GM12878 (cell line): ENCODE measurements around the gene MEF2D. TPM values are rescaled to one million over a fixed set of nuclear protein-coding genes. Genes with fewer than 3 reads are reported as not detected.

Source experiments
- ATAC-seq: fragments of 200-7000 bp; cut with Tn5 transposase; 3 replicates; pipeline ENCODE4 v1.9.1; 2020; ENCODE audit warnings: mild to moderate bottlenecking, moderate library complexity
- BruUV-seq: library from RNA; stranded (reverse); fragments of 400-500 nt; replicated peaks from 2 replicates; lab custom pipeline; 2021; lab: Mats Ljungman, UMichigan
- CTCF ChIA-PET: fragments of 300-600 bp; sonication (Branson Sonifier 250); formaldehyde crosslinking; extraction: SDS; loops from one replicate; lab custom pipeline; 2021; ENCODE audit warnings: inconsistent platforms; lab: Yijun Ruan, JAX
- POLR2A ChIA-PET: fragments of 350-600 bp; formaldehyde crosslinking; extraction: SDS; loops from one replicate; lab custom pipeline; 2021; ENCODE audit warnings: inconsistent platforms; lab: Charles Lee
- RAD21 ChIA-PET: fragments of 300-600 bp; sonication (Branson Sonifier 250); formaldehyde crosslinking; loops from one replicate; lab custom pipeline; 2023; ENCODE audit warnings: antibody characterized with exemption; ENCODE audit not compliant: unreplicated experiment; lab: Charles Lee
- SMC1A ChIA-PET: fragments of 300-600 bp; sonication (Branson Sonifier 250); formaldehyde crosslinking; loops from one replicate; lab custom pipeline; 2023; ENCODE audit not compliant: unreplicated experiment, uncharacterized antibody; lab: Charles Lee
- DNase-seq: peaks from one replicate; pipeline ENCODE4 v3.0.0-alpha.2; 2011; ENCODE audit warnings: low read depth, low spot score
- FAIRE-seq: peaks from 3 replicates; lab custom pipeline; 2011; peaks lifted over from hg19 to GRCh38; lab: Jason Lieb, UNC
- H2AFZ ChIP-seq: 2 replicates; pipeline ENCODE4 v1.6.0; 2011; ENCODE audit warnings: low read depth, low read length, control low read depth; ENCODE audit not compliant: control insufficient read depth
- H3K27ac ChIP-seq: 2 replicates; pipeline ENCODE4 v1.5.1; 2011; ENCODE audit warnings: control low read depth; ENCODE audit not compliant: control insufficient read depth, insufficient read depth
- H3K27me3 ChIP-seq, 2 experiments: replicated peaks in 1 of 2; 2 replicates each; pipeline versions ENCODE4 v1.6.0 to v1.6.1; 2011; ENCODE audit warnings: low read length in 1 of 2; ENCODE audit not compliant: control insufficient read depth in 2 of 2, insufficient read depth in 2 of 2
- H3K36me3 ChIP-seq, 2 experiments: 2 replicates each; pipeline ENCODE4 v1.5.1; 2011; ENCODE audit warnings: low read length in 1 of 2; ENCODE audit not compliant: control insufficient read depth in 2 of 2, insufficient read depth in 2 of 2
- H3K4me1 ChIP-seq: 2 replicates; pipeline ENCODE4 v1.6.1; 2011; ENCODE audit warnings: mild to moderate bottlenecking, low read length, moderate library complexity, mixed read lengths; ENCODE audit not compliant: control insufficient read depth, insufficient read depth
- H3K4me2 ChIP-seq: 2 replicates; pipeline ENCODE4 v1.6.0; 2011; ENCODE audit warnings: control low read depth; ENCODE audit not compliant: control insufficient read depth, insufficient read depth
- H3K4me3 ChIP-seq: fragments of 200-600 bp; sonication (generic); 2 replicates; pipeline ENCODE4 v1.5.1; 2016
- H3K79me2 ChIP-seq: 2 replicates; pipeline ENCODE4 v1.6.0; 2011; ENCODE audit warnings: low read length; ENCODE audit not compliant: control insufficient read depth, insufficient read depth
- H3K9ac ChIP-seq: 2 replicates; pipeline ENCODE4 v1.8.0; 2011; ENCODE audit warnings: low read length, control low read depth, mixed read lengths; ENCODE audit not compliant: control insufficient read depth, insufficient read depth
- H3K9me3 ChIP-seq: replicated peaks from 3 replicates; pipeline ENCODE4 v1.5.1; 2011; ENCODE audit warnings: mild to moderate bottlenecking, low read length; ENCODE audit not compliant: control insufficient read depth, insufficient read depth
- H4K20me1 ChIP-seq: 2 replicates; pipeline ENCODE4 v1.6.0; 2011; ENCODE audit not compliant: control insufficient read depth, insufficient read depth
- BRCA1 ChIP-seq: IDR thresholded peaks from 2 replicates; pipeline ENCODE4 v1.6.1; 2011; ENCODE audit warnings: low read depth, low read length, improper control_type of control experiment
- FOXM1 ChIP-seq: IDR thresholded peaks from 2 replicates; pipeline ENCODE4 v1.6.1; 2012; ENCODE audit warnings: low read depth, mild to moderate bottlenecking, inconsistent platforms, low read length, moderate library complexity
- HDGF ChIP-seq: fragments of 450-650 bp; IDR thresholded peaks from 2 replicates; pipeline ENCODE4 v1.6.1; 2016; ENCODE audit warnings: antibody characterized with exemption
- KLF5 ChIP-seq: fragments of 450-650 bp; IDR thresholded peaks from 2 replicates; pipeline ENCODE4 v1.6.1; 2014; ENCODE audit warnings: mild to moderate bottlenecking; ENCODE audit not compliant: partially characterized antibody
- NFIC ChIP-seq: IDR thresholded peaks from 2 replicates; pipeline ENCODE4 v1.6.1; 2012; ENCODE audit warnings: low read depth, mild to moderate bottlenecking, inconsistent platforms, low read length, moderate library complexity
- NFXL1 ChIP-seq: fragments of 450-650 bp; IDR thresholded peaks from 2 replicates; pipeline ENCODE4 v1.6.1; 2017; ENCODE audit warnings: antibody characterized with exemption, mild to moderate bottlenecking, borderline replicate concordance
- PAX5 ChIP-seq: IDR thresholded peaks from 2 replicates; pipeline ENCODE4 v1.6.1; 2011; ENCODE audit warnings: low read depth, low read length, borderline replicate concordance
- POLR2A ChIP-seq: IDR thresholded peaks from 2 replicates; pipeline ENCODE4 v1.6.1; 2011; ENCODE audit warnings: low read depth, mild to moderate bottlenecking, low read length
- RAD51 ChIP-seq: fragments of 450-650 bp; IDR thresholded peaks from 2 replicates; pipeline ENCODE4 v1.6.1; 2016; ENCODE audit warnings: moderate library complexity, mild to moderate bottlenecking, inconsistent platforms
- SP1 ChIP-seq: IDR thresholded peaks from one replicate; pipeline ENCODE4 v1.6.1; 2011; ENCODE audit warnings: low read depth, low read length
- YBX1 ChIP-seq: fragments of 450-650 bp; IDR thresholded peaks from 2 replicates; pipeline ENCODE4 v1.6.1; 2016; ENCODE audit warnings: antibody characterized with exemption
- ZNF622 ChIP-seq: fragments of 450-650 bp; IDR thresholded peaks from 2 replicates; pipeline ENCODE4 v1.6.1; 2017; ENCODE audit warnings: mild to moderate bottlenecking, inconsistent platforms
- WGBS: methylation state at CpG from one replicate; pipeline ENCODE4 v1.1.6; 2016; ENCODE audit warnings: low lambda C conversion rate; ENCODE audit not compliant: insufficient replicate concordance, insufficient coverage; ENCODE audit errors: missing lambda C conversion rate; 5-methylcytosine and 5-hydroxymethylcytosine counted together
- in situ Hi-C: fragments of 300-500 bp; cut with MboI; formaldehyde crosslinking; loops from 9 replicates; pipeline ENCODE4 v1.14.3; 2018; ENCODE audit warnings: mixed read lengths
- intact Hi-C: fragments of 100-400 bp; cut with micrococcal nuclease; formaldehyde crosslinking; loops from one replicate; pipeline ENCODE4 v1.14.2; 2022; ENCODE audit not compliant: unreplicated experiment
- polyA plus RNA-seq, 11 experiments: library from polyadenylated mRNA; depleted of rRNA in 4 of 11; unstranded in 6 of 11; stranded (reverse) in 5 of 11; fragments of >200 nt; fragmentation: Nextera tagmentation in 4 of 11; fragmentation: Illumina TruSeq in 1 of 11; extraction: Ambion mirVana in 4 of 11; extraction: Trizol in 1 of 11; gene quantifications; 1 replicate in 1 of 11; 2 replicates in 10 of 11; pipeline versions ENCODE4 v1.2.1 to v1.2.3, GENCODE V29; 2011 to 2016; ENCODE audit warnings: inconsistent platforms in 2 of 11, missing spikeins in 2 of 11, low read depth in 1 of 11
- total RNA-seq, 4 experiments: library from RNA; depleted of rRNA in 3 of 4; stranded (reverse); fragments of >200 nt in 3 of 4; fragmentation: Illumina TruSeq in 1 of 4; extraction: Trizol in 1 of 4; gene quantifications; 2 replicates each; pipeline versions ENCODE4 v1.2.1 to v1.2.3, GENCODE V29; 2013 to 2021
- TF ChIP-seq, protein P1 (sequence below): IDR thresholded peaks from 2 replicates; pipeline ENCODE4 v1.6.1; 2012; ENCODE audit warnings: low read depth, low read length, improper control_type of control experiment
- TF ChIP-seq, protein P2 (sequence below): fragments of 450-650 bp; IDR thresholded peaks from 2 replicates; pipeline ENCODE4 v1.6.1; 2017; ENCODE audit warnings: antibody characterized with exemption, mild to moderate bottlenecking, moderate library complexity
- TF ChIP-seq, protein P3 (sequence below): IDR thresholded peaks from 2 replicates; pipeline ENCODE4 v1.6.1; 2011; ENCODE audit warnings: borderline replicate concordance, low read depth, mild to moderate bottlenecking, moderate library complexity, low read length; ENCODE audit not compliant: insufficient read depth, poor library complexity, severe bottlenecking
- TF ChIP-seq, protein P4 (sequence below): fragments of 450-650 bp; IDR thresholded peaks from 2 replicates; pipeline ENCODE4 v1.6.1; 2018; ENCODE audit warnings: mild to moderate bottlenecking, low read depth, moderate library complexity; ENCODE audit not compliant: partially characterized antibody

MEF2D gene
- total and polyA plus RNA-seq, 10 of the 15 experiments (the other 5 are each of a cell fraction or from before 2014, with no cell fraction given) = 0.61 to 53.0 (median 15.2) TPM

DNA sequence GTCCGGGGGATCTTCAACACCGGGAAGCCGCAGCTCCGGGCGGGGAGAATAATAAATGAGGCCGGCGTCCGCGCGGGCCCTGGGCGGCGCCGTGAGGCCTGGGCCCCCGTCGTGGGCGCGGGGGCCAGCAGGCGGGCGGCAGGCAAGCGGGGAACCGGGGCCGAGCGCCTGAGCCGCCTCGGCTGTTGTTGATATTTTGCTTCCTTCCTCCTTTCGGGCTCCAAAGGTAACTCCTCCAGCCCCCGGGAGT, at the start of gene MEF2D (continued):
- TF ChIP-seq, protein P1, sequence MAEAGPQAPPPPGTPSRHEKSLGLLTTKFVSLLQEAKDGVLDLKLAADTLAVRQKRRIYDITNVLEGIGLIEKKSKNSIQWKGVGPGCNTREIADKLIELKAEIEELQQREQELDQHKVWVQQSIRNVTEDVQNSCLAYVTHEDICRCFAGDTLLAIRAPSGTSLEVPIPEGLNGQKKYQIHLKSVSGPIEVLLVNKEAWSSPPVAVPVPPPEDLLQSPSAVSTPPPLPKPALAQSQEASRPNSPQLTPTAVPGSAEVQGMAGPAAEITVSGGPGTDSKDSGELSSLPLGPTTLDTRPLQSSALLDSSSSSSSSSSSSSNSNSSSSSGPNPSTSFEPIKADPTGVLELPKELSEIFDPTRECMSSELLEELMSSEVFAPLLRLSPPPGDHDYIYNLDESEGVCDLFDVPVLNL = no peak
- no peak for TF ChIP-seq YBX1
- no peak for TF ChIP-seq HDGF
- no peak for TF ChIP-seq RAD51
- TF ChIP-seq, protein P2, sequence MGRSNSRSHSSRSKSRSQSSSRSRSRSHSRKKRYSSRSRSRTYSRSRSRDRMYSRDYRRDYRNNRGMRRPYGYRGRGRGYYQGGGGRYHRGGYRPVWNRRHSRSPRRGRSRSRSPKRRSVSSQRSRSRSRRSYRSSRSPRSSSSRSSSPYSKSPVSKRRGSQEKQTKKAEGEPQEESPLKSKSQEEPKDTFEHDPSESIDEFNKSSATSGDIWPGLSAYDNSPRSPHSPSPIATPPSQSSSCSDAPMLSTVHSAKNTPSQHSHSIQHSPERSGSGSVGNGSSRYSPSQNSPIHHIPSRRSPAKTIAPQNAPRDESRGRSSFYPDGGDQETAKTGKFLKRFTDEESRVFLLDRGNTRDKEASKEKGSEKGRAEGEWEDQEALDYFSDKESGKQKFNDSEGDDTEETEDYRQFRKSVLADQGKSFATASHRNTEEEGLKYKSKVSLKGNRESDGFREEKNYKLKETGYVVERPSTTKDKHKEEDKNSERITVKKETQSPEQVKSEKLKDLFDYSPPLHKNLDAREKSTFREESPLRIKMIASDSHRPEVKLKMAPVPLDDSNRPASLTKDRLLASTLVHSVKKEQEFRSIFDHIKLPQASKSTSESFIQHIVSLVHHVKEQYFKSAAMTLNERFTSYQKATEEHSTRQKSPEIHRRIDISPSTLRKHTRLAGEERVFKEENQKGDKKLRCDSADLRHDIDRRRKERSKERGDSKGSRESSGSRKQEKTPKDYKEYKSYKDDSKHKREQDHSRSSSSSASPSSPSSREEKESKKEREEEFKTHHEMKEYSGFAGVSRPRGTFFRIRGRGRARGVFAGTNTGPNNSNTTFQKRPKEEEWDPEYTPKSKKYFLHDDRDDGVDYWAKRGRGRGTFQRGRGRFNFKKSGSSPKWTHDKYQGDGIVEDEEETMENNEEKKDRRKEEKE = 0 out of 2 replicates have a peak, but pooled peaks have one; percentile 54

DNA sequence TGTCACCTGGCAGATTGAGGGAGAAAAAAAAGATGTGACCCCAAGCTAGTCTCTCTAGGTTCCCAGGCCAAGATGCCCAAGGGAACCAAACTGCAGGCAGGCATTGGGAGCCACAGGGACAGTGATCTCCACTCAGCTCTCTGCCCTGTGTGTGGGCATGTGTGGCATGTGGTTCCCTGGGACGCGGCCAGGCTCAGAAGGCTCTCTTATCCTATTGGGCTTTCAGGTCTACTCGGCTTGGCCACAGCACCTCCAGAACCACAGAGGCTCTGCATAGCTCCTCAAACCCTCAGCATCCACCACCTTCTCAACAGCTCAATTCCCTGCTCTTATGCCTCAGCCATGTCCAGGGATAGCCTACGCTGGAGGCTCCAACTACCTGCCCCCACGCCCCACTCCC, 49.8 kb upstream of the MEF2D start:
- ChIA-PET RAD21 (interaction anchor here (1.1 kb wide), 1 partner anchor 69 kb away, joined by 5 read pairs; no protein-coding TSS in a partner anchor), CTCF (interaction anchor here (0.7 kb wide), 1 partner anchor 48 kb away, joined by 3 read pairs; no protein-coding TSS in a partner anchor), POLR2A (interaction anchor here (0.7 kb wide), 1 partner anchor 26 kb away, joined by 3 read pairs; no protein-coding TSS in a partner anchor), SMC1A (interaction anchor here (0.6 kb wide), 1 partner anchor 65 kb away, joined by 3 read pairs; no protein-coding TSS in a partner anchor)
- Histone ChIP-seq H3K9me3 (no peaks in the 10 kb centered on the region), H3K4me3 (no peak overlapping the region), H3K4me1 (no peaks in the 10 kb centered on the region), H3K9ac (no peak overlapping the region), H3K79me2 (no peaks in the 10 kb centered on the region), H3K27ac (no peak overlapping the region), H3K36me3 (peaks cover 0 to 2% of the 10 kb centered on the region in 2 experiments; a peak in 3 of 4 replicates), H4K20me1 (no peaks in the 10 kb centered on the region), H2AFZ (no peak overlapping the region), H3K4me2 (no peak overlapping the region), H3K27me3 (no peaks in the 10 kb centered on the region)
- DNase-seq (no peak), FAIRE-seq (no peak), ATAC-seq (no peak)
- intact Hi-C loops = no loop called here
- WGBS = 64% methylated on average over 5 of the region's 5 CpGs
- no TSS peak for BruUV-seq
- in situ Hi-C loops = no loop called here
- no peak for TF ChIP-seq POLR2A
- TF ChIP-seq ZNF622 = no peak
- TF ChIP-seq FOXM1 = no peak
- no peak for TF ChIP-seq SP1
- TF ChIP-seq PAX5 = no peak
- no peak for TF ChIP-seq NFXL1
- TF ChIP-seq KLF5 = no peak
- TF ChIP-seq, protein P3, sequence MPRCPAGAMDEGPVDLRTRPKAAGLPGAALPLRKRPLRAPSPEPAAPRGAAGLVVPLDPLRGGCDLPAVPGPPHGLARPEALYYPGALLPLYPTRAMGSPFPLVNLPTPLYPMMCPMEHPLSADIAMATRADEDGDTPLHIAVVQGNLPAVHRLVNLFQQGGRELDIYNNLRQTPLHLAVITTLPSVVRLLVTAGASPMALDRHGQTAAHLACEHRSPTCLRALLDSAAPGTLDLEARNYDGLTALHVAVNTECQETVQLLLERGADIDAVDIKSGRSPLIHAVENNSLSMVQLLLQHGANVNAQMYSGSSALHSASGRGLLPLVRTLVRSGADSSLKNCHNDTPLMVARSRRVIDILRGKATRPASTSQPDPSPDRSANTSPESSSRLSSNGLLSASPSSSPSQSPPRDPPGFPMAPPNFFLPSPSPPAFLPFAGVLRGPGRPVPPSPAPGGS = no peak
- TF ChIP-seq NFIC = no peak
- TF ChIP-seq, protein P4, sequence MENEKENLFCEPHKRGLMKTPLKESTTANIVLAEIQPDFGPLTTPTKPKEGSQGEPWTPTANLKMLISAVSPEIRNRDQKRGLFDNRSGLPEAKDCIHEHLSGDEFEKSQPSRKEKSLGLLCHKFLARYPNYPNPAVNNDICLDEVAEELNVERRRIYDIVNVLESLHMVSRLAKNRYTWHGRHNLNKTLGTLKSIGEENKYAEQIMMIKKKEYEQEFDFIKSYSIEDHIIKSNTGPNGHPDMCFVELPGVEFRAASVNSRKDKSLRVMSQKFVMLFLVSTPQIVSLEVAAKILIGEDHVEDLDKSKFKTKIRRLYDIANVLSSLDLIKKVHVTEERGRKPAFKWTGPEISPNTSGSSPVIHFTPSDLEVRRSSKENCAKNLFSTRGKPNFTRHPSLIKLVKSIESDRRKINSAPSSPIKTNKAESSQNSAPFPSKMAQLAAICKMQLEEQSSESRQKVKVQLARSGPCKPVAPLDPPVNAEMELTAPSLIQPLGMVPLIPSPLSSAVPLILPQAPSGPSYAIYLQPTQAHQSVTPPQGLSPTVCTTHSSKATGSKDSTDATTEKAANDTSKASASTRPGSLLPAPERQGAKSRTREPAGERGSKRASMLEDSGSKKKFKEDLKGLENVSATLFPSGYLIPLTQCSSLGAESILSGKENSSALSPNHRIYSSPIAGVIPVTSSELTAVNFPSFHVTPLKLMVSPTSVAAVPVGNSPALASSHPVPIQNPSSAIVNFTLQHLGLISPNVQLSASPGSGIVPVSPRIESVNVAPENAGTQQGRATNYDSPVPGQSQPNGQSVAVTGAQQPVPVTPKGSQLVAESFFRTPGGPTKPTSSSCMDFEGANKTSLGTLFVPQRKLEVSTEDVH = no peak
- TF ChIP-seq BRCA1 = no peak
